GM06990 (cell line): Measurements from ENCODE around the gene ZNF609.

Experiments used
- DNase-seq: peaks from one replicate; pipeline ENCODE4 v3.0.0-alpha.2; 2011; ENCODE audit not compliant: insufficient read length; ENCODE audit errors: extremely low read depth
- H3K27me3 ChIP-seq: replicated peaks from 2 replicates; pipeline ENCODE4 v1.6.0; 2011; ENCODE audit warnings: low read length; ENCODE audit not compliant: control insufficient read depth, insufficient read depth
- H3K36me3 ChIP-seq: 2 replicates; pipeline ENCODE4 v1.5.1; 2011; ENCODE audit warnings: low read length; ENCODE audit not compliant: control insufficient read depth, insufficient read depth
- H3K4me3 ChIP-seq: replicated peaks from 2 replicates; pipeline ENCODE4 v1.5.1; 2011; ENCODE audit warnings: low read depth, mild to moderate bottlenecking, control low read depth, low read length
- TF ChIP-seq, protein P1 (sequence below): IDR thresholded peaks from 2 replicates; pipeline ENCODE4 v1.5.1; 2011; ENCODE audit warnings: low read length, control low read depth, mild to moderate bottlenecking, inconsistent platforms; ENCODE audit not compliant: insufficient read depth, poor library complexity, severe bottlenecking

The ZNF609 gene

DNA sequence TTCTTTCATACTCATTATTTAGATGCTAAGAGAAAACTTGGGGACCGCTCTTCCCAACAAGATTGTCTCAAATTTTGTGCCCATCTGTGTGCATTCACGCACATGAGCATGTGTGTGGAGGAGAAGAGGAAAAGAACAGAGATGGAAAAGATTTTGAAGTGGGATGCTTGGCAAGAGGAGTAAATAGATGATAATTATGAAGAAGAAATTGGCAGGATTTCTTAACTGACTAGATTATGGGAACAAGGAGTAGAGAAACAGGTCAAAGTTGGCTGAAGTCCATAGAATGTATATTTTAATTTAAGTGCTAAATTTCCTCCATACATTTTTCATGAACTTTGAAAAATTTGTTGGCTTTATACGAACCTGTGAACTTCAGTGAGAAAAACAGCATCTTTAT lies 100.1 kb downstream of the ZNF609 start:
- Histone ChIP-seq H3K36me3 (no peaks in the 10 kb centered on the region), H3K4me3 (no peak overlapping the region), H3K27me3 (no peaks in the 10 kb centered on the region)
- TF ChIP-seq, protein P1, sequence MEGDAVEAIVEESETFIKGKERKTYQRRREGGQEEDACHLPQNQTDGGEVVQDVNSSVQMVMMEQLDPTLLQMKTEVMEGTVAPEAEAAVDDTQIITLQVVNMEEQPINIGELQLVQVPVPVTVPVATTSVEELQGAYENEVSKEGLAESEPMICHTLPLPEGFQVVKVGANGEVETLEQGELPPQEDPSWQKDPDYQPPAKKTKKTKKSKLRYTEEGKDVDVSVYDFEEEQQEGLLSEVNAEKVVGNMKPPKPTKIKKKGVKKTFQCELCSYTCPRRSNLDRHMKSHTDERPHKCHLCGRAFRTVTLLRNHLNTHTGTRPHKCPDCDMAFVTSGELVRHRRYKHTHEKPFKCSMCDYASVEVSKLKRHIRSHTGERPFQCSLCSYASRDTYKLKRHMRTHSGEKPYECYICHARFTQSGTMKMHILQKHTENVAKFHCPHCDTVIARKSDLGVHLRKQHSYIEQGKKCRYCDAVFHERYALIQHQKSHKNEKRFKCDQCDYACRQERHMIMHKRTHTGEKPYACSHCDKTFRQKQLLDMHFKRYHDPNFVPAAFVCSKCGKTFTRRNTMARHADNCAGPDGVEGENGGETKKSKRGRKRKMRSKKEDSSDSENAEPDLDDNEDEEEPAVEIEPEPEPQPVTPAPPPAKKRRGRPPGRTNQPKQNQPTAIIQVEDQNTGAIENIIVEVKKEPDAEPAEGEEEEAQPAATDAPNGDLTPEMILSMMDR = no peak
- DNase-seq = no peak

DNA sequence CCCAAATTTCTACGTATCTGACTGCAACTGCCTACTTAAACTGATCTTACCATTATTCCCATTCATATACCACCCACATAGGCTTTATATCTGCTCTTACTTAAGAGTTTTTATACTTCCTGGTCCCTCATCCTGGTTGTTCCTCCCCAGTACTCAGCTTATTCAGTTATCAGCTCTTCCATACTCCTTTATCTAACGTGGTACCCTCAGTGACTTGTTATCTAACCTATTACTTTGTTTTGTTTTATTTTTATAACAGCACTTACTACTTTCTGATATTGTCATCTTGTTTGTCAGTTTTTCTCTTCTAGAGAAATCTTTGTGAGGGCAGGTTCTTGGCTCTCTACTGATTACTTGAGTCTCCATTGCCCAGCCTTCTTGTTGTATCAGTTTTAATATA lies 100.6 kb downstream of the ZNF609 start:
- no peak overlapping the region for H3K4me3 ChIP-seq
- TF ChIP-seq, protein P1 = no peak
- H3K27me3 ChIP-seq = no peaks in the 10 kb centered on the region
- no peaks in the 10 kb centered on the region for H3K36me3 ChIP-seq
- DNase-seq = no peak

DNA sequence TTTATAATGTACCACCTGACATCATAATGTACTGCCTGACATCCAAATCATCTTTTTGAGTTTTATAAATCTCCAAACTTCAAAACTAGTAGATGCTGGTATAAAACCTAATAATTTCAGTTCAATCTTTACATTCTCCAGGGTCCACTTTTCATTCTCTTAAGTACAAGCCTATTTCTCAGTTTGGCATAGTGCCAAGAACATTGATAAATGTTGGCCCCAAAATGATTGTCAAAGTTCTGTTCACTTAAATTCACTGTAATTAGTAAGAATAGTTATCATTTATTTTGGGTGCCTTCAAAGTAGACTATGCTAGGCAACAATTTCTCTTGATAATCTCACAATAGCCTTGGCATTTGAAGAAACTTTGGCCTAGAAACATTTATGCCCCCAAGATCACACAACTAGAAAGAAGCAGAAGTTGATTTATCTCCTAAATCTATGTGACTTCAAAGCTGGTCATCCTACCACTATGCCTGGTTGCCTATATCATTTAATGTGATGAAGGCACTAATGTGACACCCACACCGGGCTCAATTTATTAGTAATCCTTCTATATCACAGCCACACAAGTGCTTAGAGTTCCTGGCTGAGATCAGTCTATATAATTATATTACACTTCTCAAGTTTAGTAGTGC lies 101.7 kb downstream of the ZNF609 start:
- DNase-seq = no peak
- no peak overlapping the region for H3K4me3 ChIP-seq
- no peaks in the 10 kb centered on the region for H3K36me3 ChIP-seq
- TF ChIP-seq, protein P1 = no peak
- no peaks in the 10 kb centered on the region for H3K27me3 ChIP-seq

DNA sequence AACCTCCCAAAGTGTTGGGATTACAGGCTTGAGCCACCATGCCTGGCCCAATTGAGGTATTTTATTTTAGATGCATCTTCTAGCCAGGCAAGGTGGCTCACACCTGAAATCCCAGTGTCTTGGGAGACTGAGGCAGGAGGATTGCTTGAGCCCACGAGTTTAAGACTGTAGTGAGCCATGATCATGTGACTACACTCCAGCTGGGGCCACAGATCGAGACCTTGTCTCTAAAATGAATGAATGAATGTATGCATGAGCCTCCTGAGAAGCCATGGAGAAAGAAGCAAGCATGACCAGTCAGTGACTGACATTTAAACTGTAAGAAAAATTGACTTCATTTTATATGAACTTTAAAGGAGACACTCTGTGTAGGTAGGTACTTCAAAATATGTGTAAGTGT lies 105.7 kb downstream of the ZNF609 start:
- H3K36me3 ChIP-seq = no peaks in the 10 kb centered on the region
- no peak overlapping the region for H3K4me3 ChIP-seq
- TF ChIP-seq, protein P1 = no peak
- H3K27me3 ChIP-seq = no peaks in the 10 kb centered on the region
- DNase-seq = no peak

DNA sequence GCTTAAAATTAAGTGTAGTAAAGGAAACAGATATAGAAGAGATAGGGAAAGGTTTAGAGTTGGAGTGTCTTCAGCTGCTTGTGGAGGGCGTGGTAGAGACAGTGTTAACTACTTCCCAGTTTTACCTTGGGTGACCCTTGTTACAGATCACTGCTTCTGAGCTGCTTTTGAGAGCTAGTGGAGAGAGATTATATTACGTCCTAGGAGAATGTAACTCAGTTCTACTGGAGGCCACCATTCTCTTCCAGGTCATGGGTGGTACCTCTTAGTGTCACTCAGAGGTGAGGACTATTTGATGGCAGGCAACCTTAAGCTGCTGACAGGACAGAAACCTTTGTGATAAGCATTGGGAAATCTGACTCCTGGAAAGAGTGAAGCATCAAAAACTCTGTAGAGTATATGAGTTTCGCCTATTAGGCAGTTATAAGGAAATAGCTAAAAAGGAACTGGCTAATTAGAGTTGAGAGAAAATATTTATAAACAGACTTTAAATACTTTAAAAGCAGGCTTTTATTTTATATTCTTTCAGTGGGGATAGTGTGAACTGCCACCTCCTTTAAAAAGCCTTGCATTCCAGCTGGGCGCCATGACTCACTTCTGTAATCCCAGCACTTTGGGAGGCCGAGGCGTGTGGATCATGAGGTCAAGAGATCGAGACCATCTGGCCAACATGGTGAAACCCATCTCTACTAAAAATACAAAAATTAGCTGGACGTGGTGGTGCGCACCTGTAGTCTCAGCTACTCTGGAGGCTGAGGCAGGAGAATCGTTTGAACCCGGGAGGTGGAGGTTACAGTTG lies 106.5 kb downstream of the ZNF609 start:
- TF ChIP-seq, protein P1 = no peak
- H3K27me3 ChIP-seq = no peaks in the 10 kb centered on the region
- no peak overlapping the region for H3K4me3 ChIP-seq
- no peaks in the 10 kb centered on the region for H3K36me3 ChIP-seq
- DNase-seq = no peak
